Tibial nerve (tissue), 3 donors: ENCODE measurements around the gene TSC22D1.

Source experiments
- CTCF ChIP-seq, 5 experiments: fragments of 200-600 bp in 3 of 5; fragments of 450-650 bp in 2 of 5; sonication (generic) in 3 of 5; IDR thresholded peaks; one replicate each; pipeline ENCODE4 v1.5.1; 2016 to 2019; ENCODE audit warnings: antibody characterized with exemption in 5 of 5, mild to moderate bottlenecking in 3 of 5, moderate library complexity in 2 of 5
- POLR2A ChIP-seq, 2 donors: fragments of 450-650 bp; IDR thresholded peaks; one replicate each; pipeline ENCODE4 v1.6.1; 2017; ENCODE audit warnings: antibody characterized with exemption in 2 of 2, mild to moderate bottlenecking in 2 of 2, moderate library complexity in 2 of 2

- TF ChIP-seq CTCF (IDR thresholded peaks at IDR 0.05) (peak in 2 of 5 experiments; percentile 22 to 41), POLR2A (IDR thresholded peaks at IDR 0.05) (peak; percentile 59 to 78)
Measured at GRCh38 chr13:44577236-44578066, 1.3 kb upstream of the TSC22D1 start.
